ENCODE results near the gene ZNF792. TPM values are rescaled to one million over a fixed set of nuclear protein-coding genes. Genes with fewer than 3 reads are reported as not detected.
A peak's percentile ranks its signal among the peaks of the same experiment; 100 is the strongest.

ZNF792 gene
- polyA plus RNA-seq, 1 experiment, result 4.0 TPM

DNA sequence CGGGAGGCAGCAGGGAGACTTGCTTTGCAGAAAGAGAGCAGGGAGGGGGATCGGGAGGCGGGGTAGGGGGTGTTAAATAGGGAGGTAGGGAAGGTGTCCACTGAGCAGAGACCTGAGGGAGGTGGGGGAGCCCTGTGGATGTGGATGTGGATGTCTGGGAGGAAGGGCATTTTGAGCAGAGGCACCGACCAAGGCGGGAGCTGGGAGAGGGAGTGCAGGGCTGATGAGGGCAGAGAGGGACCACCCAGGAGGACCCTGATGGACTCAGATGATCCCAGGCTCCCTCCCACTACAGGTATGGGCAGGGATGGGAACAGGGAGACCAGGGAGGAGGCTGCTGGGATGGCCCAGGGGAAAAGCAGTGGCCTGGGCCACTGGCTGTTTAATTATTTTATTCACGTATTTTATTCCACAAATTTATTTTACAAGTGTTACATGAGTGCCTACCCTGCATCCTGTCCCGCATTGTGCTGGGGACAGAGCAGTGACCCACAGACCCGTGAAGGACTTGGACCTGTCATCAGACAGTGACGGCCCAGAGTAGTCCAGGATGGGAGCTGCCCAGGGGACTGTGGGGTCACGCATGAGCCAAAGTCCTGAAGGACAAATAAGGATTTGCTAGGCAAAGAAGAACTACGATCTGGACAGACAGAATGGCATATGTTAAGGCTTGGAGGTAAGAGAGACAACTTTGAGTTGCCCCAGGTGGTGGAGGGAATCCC lies 41.4 kb upstream of the ZNF792 start:
- CTCF ChIA-PET, result interaction anchor here (0.9 to 1.5 kb wide), 3 partner anchors 31 to 136 kb away, joined by 3 to 6 read pairs (median 5); no protein-coding TSS in a partner anchor
- POLR2A ChIA-PET, result interaction anchor here (0.5 kb wide), 1 partner anchor 679 kb away, joined by 3 read pairs; no protein-coding TSS in a partner anchor
- Histone ChIP-seq H3K9me3 (ENCODE audit: control insufficient read depth, insufficient read depth, low read length) (no peaks in the 10 kb centered on the region; the same call in 1 of the 2 replicates), H3K27ac (ENCODE audit: low read depth, low read length) (no peak overlapping the region), H3K4me3 (ENCODE audit: low read depth, low read length) (no peak overlapping the region), H3K27me3 (ENCODE audit: control insufficient read depth, insufficient read depth, low read length) (no peaks in the 10 kb centered on the region)
- DNase-seq (ENCODE audit: low read depth, low spot score), result no peak
- TF ChIP-seq, protein P1, sequence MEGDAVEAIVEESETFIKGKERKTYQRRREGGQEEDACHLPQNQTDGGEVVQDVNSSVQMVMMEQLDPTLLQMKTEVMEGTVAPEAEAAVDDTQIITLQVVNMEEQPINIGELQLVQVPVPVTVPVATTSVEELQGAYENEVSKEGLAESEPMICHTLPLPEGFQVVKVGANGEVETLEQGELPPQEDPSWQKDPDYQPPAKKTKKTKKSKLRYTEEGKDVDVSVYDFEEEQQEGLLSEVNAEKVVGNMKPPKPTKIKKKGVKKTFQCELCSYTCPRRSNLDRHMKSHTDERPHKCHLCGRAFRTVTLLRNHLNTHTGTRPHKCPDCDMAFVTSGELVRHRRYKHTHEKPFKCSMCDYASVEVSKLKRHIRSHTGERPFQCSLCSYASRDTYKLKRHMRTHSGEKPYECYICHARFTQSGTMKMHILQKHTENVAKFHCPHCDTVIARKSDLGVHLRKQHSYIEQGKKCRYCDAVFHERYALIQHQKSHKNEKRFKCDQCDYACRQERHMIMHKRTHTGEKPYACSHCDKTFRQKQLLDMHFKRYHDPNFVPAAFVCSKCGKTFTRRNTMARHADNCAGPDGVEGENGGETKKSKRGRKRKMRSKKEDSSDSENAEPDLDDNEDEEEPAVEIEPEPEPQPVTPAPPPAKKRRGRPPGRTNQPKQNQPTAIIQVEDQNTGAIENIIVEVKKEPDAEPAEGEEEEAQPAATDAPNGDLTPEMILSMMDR (IDR thresholded peaks at IDR 0.05; ENCODE audit: low read depth, low read length), result no peak

DNA sequence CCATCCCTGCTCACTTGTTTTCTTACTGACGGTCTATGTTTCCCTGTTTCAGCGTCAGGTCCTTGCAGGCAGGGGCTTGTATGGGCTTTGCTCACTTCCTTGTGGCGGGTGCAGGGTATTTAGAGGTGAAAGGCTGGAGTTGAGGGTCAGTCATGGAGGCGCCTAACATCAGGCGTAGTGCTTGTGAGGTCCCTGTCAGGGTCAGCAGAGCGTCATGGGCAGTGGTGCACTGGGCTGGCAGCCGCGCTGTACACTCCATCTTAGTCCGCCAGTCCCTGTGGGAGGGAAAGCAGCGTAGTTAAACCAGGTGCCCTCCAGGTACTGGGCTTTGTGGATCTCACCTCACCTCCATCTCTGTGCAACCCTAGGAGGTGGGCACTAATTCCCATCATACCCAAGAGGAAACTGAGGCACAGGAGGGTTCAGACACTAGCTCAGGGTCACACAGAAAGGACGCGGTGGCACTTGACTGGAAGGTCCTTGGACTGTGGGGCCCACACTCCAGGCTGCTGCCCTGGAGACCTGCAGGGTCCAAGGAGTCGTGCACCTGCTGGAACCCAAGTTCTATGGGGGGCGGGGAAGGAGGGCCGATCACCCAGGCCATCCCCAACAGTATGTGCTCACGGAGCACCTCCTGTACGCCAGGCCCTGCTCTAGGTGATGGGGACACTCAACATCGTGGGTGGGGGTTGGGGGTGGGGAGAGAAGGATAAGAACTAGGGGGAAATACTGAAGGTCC lies 40.7 kb upstream of the ZNF792 start:
- POLR2A ChIA-PET, result no interaction called here
- H3K27me3 ChIP-seq (ENCODE audit: control insufficient read depth, insufficient read depth, low read length), result no peaks in the 10 kb centered on the region
- TF ChIP-seq, protein P1 (IDR thresholded peaks at IDR 0.05; ENCODE audit: low read depth, low read length), result no peak
- no peak overlapping the region for H3K4me3 ChIP-seq (ENCODE audit: low read depth, low read length)
- no peaks in the 10 kb centered on the region; the same call in 1 of the 2 replicates for H3K9me3 ChIP-seq (ENCODE audit: control insufficient read depth, insufficient read depth, low read length)
- DNase-seq (ENCODE audit: low read depth, low spot score), result no peak
- CTCF ChIA-PET, result no interaction called here
- no peak overlapping the region for H3K27ac ChIP-seq (ENCODE audit: low read depth, low read length)

- no peaks in the 10 kb centered on the region for H3K27me3 ChIP-seq (ENCODE audit: control insufficient read depth, insufficient read depth, low read length)
- no peaks in the 10 kb centered on the region for H3K9me3 ChIP-seq (ENCODE audit: control insufficient read depth, insufficient read depth, low read length)
- peak overlapping the region; percentile 5 for H3K4me3 ChIP-seq (ENCODE audit: low read depth, low read length)
- TF ChIP-seq, protein P1 (IDR thresholded peaks at IDR 0.05; ENCODE audit: low read depth, low read length), result no peak
- POLR2A ChIA-PET, result no interaction called here
- DNase-seq (ENCODE audit: low read depth, low spot score), result no peak
- H3K27ac ChIP-seq (ENCODE audit: low read depth, low read length), result no peak overlapping the region
- CTCF ChIA-PET, result interaction anchor here (1.0 to 1.7 kb wide), 3 partner anchors 11 to 139 kb away, joined by 3 to 8 read pairs (median 3); no protein-coding TSS in a partner anchor
These were observed 38.1 kb upstream of the ZNF792 start for GRCh38 chr19:35002037-35002535.

DNA sequence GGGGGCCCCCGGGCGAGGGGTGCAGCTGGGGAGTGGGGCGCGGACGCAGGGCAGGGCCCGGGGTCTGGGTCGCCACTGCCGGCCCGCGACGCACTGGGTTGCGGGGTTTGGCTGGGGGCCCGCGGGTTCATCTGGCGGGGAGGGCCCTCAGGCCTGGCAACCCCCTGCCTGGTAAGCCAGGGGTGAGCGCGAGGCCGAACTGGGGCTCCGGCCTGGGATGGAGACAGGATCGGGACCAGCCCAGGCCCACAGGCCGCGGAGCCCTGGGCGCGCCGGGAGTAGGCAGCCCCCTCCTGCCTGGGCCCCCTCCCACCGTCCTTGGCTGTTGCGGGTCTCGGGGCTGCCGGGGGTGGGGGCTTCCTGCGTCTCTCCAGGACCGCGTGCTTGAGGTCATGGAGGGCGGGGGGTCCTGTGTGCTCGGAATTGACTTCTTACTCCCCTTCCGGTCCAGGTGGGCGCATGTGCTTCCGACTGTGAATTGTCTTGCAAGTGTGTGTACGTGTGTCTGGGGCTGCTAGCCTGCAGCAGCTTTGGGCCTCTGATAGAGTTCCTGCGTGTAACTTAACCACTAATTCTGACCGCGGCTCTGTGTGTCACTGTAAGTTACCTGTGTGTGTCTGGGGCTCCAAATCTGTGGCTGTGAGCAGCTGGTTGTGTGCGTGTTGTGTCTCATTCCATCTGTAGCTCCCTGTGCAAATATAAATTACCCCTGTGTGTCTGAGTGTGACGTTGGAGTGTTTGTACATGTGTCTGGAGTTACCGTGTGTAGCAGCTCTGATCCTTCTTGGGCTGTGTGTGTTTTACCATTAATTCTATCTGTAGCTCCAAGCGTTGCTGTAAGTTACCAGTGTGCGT lies 36.8 kb upstream of the ZNF792 start:
- H3K9me3 ChIP-seq (ENCODE audit: control insufficient read depth, insufficient read depth, low read length), result no peaks in the 10 kb centered on the region; the same call in 1 of the 2 replicates
- POLR2A ChIA-PET, result no interaction called here
- TF ChIP-seq, protein P1 (IDR thresholded peaks at IDR 0.05; ENCODE audit: low read depth, low read length), result no peak
- peak overlapping the region; percentile 31 for H3K27ac ChIP-seq (ENCODE audit: low read depth, low read length)
- CTCF ChIA-PET, result interaction anchor here (1.3 to 1.7 kb wide), 3 partner anchors 12 to 66 kb away, joined by 3 to 8 read pairs (median 5); no protein-coding TSS in a partner anchor
- no peak for DNase-seq (ENCODE audit: low read depth, low spot score)
- no peaks in the 10 kb centered on the region for H3K27me3 ChIP-seq (ENCODE audit: control insufficient read depth, insufficient read depth, low read length)
- peak overlapping the region; percentile 79 for H3K4me3 ChIP-seq (ENCODE audit: low read depth, low read length)

Data from AG04450 (cell line).